HG03060 (cell line): ENCODE data around the gene REM1.

Experiments
- ATAC-seq: cut with Tn5 transposase; IDR thresholded peaks from one replicate; pipeline ENCODE4 v1.9.1; 2021; ENCODE audit warnings: low read depth, moderate number of reproducible peaks; ENCODE audit not compliant: unreplicated experiment

REM1 gene

DNA sequence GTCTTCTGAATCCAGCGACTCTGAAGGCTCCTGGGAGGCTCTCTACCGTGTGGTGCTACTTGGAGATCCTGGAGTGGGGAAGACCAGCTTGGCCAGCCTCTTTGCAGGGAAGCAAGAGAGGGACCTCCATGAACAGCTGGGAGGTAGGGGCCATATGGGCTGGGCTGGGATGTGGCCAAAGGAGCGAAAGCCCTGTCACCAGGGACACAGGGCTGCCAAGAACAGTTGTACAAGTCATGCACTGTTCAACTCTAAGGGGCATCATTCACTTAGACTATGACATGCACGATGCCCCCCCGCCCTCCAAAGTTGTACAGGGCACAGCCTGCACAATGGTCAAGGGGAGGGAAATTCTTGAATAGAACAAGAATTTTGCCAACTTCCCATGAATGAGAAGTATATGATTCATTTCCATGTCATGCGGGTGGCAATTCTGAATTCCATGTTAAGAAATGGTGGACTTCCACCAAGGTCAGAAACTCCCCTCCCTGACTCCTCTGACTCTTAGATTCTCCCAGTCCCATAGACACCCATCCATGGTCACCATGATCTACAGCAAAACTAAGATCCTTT lies 1.6 kb downstream of the REM1 start:
- ATAC-seq: no peak

- ATAC-seq: no peak
Measured at GRCh38 chr20:31484001-31484400, 8.9 kb downstream of the REM1 start.

- ATAC-seq: no peak
Measured at GRCh38 chr20:31485450-31486339, 10.6 kb downstream of the REM1 start.

GRCh38 chr20:31488115-31488514 lies 13.0 kb downstream of the REM1 start:
- no peak for ATAC-seq

GRCh38 chr20:31489152-31489551 lies 14.1 kb downstream of the REM1 start:
- no peak for ATAC-seq

DNA sequence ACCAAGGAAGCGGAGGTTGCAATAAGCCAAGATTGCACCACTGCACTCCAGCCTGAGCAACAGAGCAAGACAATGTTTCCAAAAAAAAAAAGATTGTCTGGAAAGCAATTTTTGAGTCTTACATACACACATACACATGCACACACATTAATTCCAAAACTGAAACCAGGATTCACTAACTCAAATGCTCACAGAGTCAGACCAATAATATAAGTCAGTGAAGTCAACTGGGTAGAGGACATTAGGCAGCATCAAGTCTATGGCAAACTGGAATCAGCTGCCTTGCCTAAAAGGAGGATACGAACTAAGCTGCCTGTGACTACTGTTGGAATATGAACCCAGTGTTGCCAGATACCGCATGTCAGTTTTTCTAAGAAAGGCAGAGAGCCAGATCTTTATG lies 15.7 kb downstream of the REM1 start:
- ATAC-seq: no peak

DNA sequence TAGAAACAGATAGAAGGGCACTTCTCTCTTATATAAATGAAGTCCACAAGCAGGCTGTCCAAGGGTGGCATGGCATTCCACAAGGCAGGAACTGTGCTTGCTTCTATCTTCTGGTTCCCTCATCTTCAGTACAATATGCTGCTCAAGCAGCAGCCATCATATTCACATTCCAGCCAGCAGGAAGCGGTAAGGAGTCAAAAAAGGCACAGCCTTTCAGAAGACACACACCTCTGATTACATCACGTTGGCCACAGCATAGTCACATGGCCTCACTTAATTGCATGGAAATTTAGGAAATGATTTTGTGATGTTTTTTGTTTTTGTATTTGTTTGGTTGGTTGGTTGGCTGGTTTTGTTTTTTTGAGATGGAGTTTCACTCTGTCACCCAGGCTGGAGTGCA lies 19.0 kb downstream of the REM1 start:
- no peak for ATAC-seq

GRCh38 chr20:31496761-31497295 lies 21.7 kb downstream of the REM1 start:
- no peak for ATAC-seq

DNA sequence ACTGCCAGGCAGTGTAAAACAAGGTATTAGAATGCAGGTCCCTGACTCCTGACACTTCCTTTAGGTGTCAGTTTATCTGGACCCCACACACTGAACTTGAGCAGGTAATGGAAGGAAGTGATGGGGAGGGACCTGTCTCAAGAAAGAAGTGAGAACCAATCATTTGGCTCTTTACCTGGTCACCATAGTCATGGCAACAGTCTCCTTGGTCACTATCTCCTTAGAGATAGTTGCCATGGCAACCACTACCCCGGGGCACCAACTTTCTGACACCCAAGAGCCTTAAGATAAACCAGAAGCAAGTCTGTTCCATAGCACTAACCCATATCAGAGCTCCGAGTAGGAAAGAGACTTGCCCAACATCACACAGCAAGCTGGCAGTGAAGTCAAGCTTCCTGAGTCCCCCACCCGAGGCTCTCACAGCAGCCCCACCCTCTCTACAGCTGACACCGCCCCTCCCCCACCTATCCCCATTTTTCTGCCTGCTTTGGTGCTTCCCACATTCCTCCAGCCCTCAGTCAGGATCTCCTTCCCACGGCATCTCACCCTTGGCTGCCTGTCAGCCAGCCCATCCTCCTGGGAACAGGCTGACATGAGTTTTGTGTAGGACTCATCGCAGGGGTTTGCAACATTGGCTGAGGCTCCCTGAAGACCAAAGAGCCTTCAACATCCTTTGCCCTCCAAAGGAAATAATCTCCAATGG lies 22.9 kb downstream of the REM1 start:
- no peak for ATAC-seq

GRCh38 chr20:31500527-31500926 lies 25.4 kb downstream of the REM1 start:
- no peak for ATAC-seq

GRCh38 chr20:31502884-31503673 lies 28.0 kb downstream of the REM1 start:
- peak; percentile 87 for ATAC-seq

- ATAC-seq: no peak
Measured at GRCh38 chr20:31505903-31506302, 30.8 kb downstream of the REM1 start.

GRCh38 chr20:31508517-31509244 lies 33.6 kb downstream of the REM1 start:
- ATAC-seq: no peak

- peak; percentile 66 for ATAC-seq
Measured at GRCh38 chr20:31514154-31515071, 39.3 kb downstream of the REM1 start, which contains the start of gene HM13. HM13 (plus strand) TSS chr20:31514442; CDS start chr20:31514552, 110 bp downstream.

DNA sequence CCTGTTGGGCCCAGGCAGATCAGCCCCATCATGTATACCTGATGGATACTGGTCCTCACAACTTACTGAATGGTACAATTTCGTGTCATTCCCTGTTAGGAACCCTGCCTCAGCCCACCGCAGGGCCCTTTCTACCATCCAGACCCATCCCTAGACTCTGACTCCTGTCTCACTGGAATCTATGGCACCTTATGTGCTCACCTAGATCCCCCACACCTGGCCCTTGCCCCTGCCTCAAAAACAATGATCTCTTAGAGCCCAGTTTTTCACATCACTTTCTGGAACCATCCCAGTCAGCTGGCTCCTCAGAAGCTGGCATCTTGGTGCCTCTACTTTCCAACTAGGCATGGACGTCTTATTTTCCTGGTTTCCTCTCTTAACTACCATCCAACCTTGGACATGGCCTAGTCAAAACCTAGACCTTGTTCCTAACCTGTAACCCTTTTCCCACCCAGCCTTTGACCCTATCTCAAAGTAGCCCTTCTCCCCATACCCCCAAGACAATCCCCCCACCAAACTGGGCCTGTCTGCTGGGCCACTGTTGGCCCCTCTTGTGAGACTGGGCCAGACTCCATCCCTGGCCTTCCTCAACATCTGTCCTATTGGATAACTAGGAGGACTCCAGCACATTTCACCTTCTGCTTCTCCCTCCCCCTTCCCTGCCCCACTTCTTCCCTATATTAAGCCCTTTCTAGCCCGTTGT lies 40.1 kb downstream of the REM1 start:
- no peak for ATAC-seq

GRCh38 chr20:31515775-31516107 lies 40.7 kb downstream of the REM1 start:
- no peak for ATAC-seq

- no peak for ATAC-seq
Measured at GRCh38 chr20:31516166-31516565, 41.1 kb downstream of the REM1 start.

DNA sequence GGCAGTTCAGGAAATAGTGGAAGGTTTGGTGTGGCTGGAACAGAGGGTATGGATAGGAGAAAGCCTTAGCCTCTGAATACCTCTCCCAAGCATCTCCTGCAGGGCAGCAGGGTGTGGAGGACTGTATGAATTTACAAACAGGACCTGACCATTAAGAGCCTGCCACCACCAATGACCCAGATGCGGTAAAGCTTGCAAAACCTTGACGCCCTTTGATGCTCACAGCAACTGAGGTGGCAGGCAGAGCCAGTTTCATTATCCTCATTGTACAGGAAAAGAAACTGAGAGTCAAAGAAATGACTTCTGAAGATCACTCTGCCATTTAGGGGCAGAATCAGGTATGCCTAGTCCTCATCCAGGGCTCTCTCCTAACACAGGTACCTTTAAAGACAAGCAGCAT lies 41.6 kb downstream of the REM1 start:
- ATAC-seq: no peak
